Lower leg skin (tissue), 4 donors: ENCODE results near the gene CTSH. TPM values are rescaled to one million over a fixed set of nuclear protein-coding genes. Genes with fewer than 3 reads are reported as not detected.

Source experiments
- DNase-seq, 2 donors: peaks; one replicate each; pipeline ENCODE4 v3.0.0-alpha.2; 2019; ENCODE audit warnings: low spot score in 2 of 2
- H3K4me3 ChIP-seq: fragments of 200-600 bp; sonication (generic); 2 replicates; pipeline ENCODE4 v1.5.1; 2017; ENCODE audit warnings: mild to moderate bottlenecking, low read depth; ENCODE audit not compliant: poor library complexity, severe bottlenecking
- POLR2A ChIP-seq, 2 donors: fragments of 450-650 bp; IDR thresholded peaks; one replicate each; pipeline ENCODE4 v1.6.1; 2016 to 2017; ENCODE audit warnings: antibody characterized with exemption in 2 of 2, mild to moderate bottlenecking in 1 of 2, moderate library complexity in 1 of 2
- WGBS, 2 donors: methylation state at CpG; one replicate each; pipeline ENCODE4 v1.1.5; 2018; 5-methylcytosine and 5-hydroxymethylcytosine counted together
- intact Hi-C: fragments of 100-400 bp; cut with DNase I; formaldehyde crosslinking; loops from one replicate; pipeline ENCODE4 v1.15.0; 2023; ENCODE audit warnings: low total_unique reads
- total RNA-seq, 4 donors: library from RNA; depleted of rRNA; stranded (reverse); fragments of >200 nt; gene quantifications; one replicate each; pipeline ENCODE4 v1.1.0, GENCODE V29; 2016
- TF ChIP-seq, protein P1 (sequence below), 3 donors: fragments of 450-650 bp; IDR thresholded peaks; one replicate each; pipeline ENCODE4 v1.5.1; 2016; ENCODE audit warnings: antibody characterized with exemption in 3 of 3, mild to moderate bottlenecking in 3 of 3, moderate library complexity in 2 of 3

CTSH gene
- total RNA-seq, 4 donors from 2014 or later = 213 to 518 (median 291) TPM

- TF ChIP-seq POLR2A (IDR thresholded peaks at IDR 0.05) = no peak
- TF ChIP-seq, protein P1, sequence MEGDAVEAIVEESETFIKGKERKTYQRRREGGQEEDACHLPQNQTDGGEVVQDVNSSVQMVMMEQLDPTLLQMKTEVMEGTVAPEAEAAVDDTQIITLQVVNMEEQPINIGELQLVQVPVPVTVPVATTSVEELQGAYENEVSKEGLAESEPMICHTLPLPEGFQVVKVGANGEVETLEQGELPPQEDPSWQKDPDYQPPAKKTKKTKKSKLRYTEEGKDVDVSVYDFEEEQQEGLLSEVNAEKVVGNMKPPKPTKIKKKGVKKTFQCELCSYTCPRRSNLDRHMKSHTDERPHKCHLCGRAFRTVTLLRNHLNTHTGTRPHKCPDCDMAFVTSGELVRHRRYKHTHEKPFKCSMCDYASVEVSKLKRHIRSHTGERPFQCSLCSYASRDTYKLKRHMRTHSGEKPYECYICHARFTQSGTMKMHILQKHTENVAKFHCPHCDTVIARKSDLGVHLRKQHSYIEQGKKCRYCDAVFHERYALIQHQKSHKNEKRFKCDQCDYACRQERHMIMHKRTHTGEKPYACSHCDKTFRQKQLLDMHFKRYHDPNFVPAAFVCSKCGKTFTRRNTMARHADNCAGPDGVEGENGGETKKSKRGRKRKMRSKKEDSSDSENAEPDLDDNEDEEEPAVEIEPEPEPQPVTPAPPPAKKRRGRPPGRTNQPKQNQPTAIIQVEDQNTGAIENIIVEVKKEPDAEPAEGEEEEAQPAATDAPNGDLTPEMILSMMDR (IDR thresholded peaks at IDR 0.05) = no peak
Observed at GRCh38 chr15:78959360-78959759, 14.5 kb upstream of the CTSH start.

DNA sequence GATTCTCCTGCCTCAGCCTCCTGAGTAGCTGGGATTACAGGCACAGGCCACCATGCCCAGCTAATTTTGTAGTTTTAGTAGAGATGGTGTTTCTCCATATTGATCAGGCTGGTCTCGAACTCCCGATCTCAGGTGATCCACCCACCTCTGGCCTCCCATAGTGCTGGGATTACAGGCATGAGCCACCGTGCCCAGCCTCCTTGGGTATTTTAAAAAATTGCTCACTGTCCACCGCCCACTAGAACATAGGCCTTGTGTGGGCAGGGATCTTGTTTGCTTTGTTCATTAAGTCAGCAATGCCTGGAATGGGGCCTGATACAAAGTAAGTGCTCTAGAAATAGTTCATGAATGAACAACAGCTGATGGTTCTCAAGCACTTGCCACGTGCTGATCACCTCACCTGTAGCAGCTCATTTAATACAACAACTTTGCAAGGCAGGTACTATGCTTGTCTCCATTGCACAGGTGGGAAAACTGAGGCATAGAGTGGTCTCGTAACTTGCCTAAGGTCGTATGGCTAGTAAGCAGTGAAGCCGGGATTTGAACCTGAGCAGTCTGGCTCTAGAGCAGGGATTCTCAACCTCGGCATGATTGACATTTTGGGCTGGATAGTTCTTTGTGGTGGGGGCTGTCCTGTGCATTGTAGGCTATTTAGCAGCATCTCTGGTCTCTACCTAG is 12.7 kb upstream of the CTSH start:
- intact Hi-C loops = no loop called here
- 82 to 92% methylated on average over 9 of the region's 9 CpGs for WGBS, 2 donors
- no peak overlapping the region for H3K4me3 ChIP-seq
- no peak for DNase-seq
- TF ChIP-seq, protein P1 (IDR thresholded peaks at IDR 0.05) = no peak
- no peak for TF ChIP-seq POLR2A (IDR thresholded peaks at IDR 0.05)

More at GRCh38 chr15:78959360-78959759, 14.5 kb upstream of the CTSH start:
- DNase-seq = no peak
- intact Hi-C loops = no loop called here
- WGBS, 2 donors = 94 to 98% methylated on average over 10 of the region's 10 CpGs
- H3K4me3 ChIP-seq = no peak overlapping the region

- WGBS, 2 donors = 78 to 83% methylated on average over 1 of the region's 1 CpG
- no peak for DNase-seq
- H3K4me3 ChIP-seq = no peak overlapping the region
- intact Hi-C loops = no loop called here
- no peak for TF ChIP-seq POLR2A (IDR thresholded peaks at IDR 0.05)
- TF ChIP-seq, protein P1 (IDR thresholded peaks at IDR 0.05) = no peak
Observed at GRCh38 chr15:78956937-78957336, 12.1 kb upstream of the CTSH start.

DNA sequence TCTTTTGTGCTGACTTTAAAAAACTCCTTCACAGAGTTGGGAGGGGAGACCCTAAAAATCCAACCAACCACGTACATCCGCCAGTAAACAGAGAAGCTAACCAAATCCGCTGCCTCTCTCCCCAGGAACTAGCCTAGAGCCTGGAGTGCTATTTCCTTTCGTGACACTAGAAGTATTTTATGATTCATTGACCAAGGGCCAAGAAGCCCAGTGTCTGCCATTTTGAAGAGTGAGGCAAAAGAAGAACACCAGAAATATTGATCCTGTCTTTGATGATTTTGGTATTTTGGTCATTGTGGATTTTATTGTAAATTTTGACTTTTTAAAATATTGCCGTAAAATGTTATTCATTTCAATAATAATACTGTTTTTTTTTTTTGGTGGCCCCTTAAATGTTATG is 10.5 kb upstream of the CTSH start:
- no peak for DNase-seq
- intact Hi-C loops = no loop called here
- 93% methylated on average over 5 of the region's 5 CpGs for whole genome bisulfite sequencing, 2 donors
- TF ChIP-seq, protein P1 (IDR thresholded peaks at IDR 0.05) = no peak
- no peak for TF ChIP-seq POLR2A (IDR thresholded peaks at IDR 0.05)
- no peak overlapping the region for H3K4me3 ChIP-seq

DNA sequence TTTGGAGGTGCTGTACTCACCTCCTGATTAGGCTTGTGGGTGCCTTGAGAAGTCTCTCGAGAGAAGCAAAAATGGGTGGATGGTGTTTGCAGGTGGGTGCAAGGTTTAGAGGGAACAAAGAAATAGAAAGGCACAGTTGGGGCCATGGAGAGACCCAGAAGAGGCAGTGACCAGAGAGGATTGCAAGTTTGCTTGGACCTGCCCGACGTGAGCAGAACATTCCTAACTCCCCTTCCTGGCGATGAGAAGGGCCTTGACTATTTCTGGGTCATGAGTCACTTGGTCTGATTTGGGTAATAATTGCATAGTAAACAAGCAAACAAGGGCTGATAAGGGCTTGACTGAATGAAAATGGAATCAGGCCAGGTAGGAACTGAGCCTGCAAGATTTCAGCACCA is 7.0 kb upstream of the CTSH start:
- WGBS, 2 donors = 40 to 48% methylated on average over 4 of the region's 4 CpGs
- H3K4me3 ChIP-seq = no peak overlapping the region
- DNase-seq = no peak
- TF ChIP-seq, protein P1 (IDR thresholded peaks at IDR 0.05) = no peak
- intact Hi-C loops = no loop called here
